OCI-LY3 (cell line): Measurements from ENCODE around the gene LCE3C.

Source experiments
- CTCF ChIP-seq: fragments of 200-600, 300-600 bp; sonication (generic); IDR thresholded peaks from 2 replicates; pipeline ENCODE4 v1.5.1; 2014; ENCODE audit warnings: antibody characterized with exemption, low read length, low read depth
- EZH2phosphoT487 ChIP-seq: fragments of 200-600 bp; shearing (Covaris generic); IDR thresholded peaks from 2 replicates; pipeline ENCODE4 v1.6.1; 2018; ENCODE audit warnings: antibody characterized with exemption, mixed run types, low read depth

- TF ChIP-seq CTCF (no peak), EZH2phosphoT487 (no peak)
Measured at GRCh38 chr1:152640351-152640750, 40.3 kb downstream of the LCE3C start.
